AG09319 (cell line): ENCODE measurements around the gene SF3B3.
A peak's percentile ranks its signal among the peaks of the same experiment; 100 is the strongest.
"Not testable (repeated sequence)": the region's sequence is repeated elsewhere in the genome, so short reads cannot be mapped to it uniquely, and the experiment has no call there.

ENCODE experiments used
- DNase-seq: peaks from one replicate; pipeline ENCODE4 v3.0.0-alpha.2; 2010; ENCODE audit warnings: low read depth; ENCODE audit errors: extremely low read depth
- TF ChIP-seq, protein P1 (sequence below): IDR thresholded peaks from 2 replicates; pipeline ENCODE4 v1.5.1; 2011; ENCODE audit warnings: low read depth, mild to moderate bottlenecking, inconsistent platforms, low read length, moderate library complexity

Gene SF3B3

DNA sequence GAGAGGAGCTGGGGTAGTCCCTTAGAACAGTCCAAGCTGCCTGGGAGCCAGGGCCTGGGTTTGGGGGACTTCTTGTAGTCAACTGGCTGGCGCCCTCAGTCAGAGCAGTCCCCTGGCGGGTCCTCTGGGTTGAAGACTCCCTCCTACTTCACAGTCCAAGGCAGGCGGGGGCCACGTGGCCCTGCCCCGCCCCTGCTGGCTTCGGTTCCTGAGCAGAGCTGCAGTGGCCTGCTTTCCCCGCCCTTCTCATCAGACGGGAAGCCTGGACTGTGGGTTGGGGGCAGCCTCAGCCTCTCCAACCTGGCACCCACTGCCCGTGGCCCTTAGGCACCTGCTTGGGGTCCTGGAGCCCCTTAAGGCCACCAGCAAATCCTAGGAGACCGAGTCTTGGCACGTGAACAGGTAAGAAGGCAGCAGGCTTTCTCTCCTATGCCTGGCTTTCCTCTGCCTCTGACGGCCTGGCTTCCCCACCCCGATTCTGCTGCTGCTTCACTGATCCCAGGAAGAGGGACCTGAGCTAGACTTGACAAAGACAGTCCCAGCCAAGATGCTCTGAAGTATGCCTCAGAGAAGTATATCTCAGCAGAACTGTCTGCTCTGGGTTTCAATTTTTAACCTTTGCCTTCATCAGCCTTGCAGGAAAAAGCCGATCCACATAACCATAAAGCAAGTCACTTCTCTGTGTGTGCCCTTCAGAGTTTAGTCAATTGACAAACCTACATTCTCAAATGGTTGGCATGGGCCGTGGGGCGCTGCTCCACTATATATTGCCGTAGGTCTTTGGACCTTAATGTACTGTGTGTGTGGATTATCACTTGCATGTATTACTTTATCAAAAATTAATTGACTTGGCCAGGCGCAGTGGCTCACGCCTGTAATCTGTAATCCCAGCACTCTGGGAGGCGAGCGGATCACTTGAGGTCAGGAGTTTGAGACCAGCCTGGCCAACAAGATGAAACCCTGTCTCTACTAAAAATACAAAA is 56.3 kb downstream of the SF3B3 start:
- no peak for DNase-seq
- TF ChIP-seq, protein P1, sequence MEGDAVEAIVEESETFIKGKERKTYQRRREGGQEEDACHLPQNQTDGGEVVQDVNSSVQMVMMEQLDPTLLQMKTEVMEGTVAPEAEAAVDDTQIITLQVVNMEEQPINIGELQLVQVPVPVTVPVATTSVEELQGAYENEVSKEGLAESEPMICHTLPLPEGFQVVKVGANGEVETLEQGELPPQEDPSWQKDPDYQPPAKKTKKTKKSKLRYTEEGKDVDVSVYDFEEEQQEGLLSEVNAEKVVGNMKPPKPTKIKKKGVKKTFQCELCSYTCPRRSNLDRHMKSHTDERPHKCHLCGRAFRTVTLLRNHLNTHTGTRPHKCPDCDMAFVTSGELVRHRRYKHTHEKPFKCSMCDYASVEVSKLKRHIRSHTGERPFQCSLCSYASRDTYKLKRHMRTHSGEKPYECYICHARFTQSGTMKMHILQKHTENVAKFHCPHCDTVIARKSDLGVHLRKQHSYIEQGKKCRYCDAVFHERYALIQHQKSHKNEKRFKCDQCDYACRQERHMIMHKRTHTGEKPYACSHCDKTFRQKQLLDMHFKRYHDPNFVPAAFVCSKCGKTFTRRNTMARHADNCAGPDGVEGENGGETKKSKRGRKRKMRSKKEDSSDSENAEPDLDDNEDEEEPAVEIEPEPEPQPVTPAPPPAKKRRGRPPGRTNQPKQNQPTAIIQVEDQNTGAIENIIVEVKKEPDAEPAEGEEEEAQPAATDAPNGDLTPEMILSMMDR = no peak

DNA sequence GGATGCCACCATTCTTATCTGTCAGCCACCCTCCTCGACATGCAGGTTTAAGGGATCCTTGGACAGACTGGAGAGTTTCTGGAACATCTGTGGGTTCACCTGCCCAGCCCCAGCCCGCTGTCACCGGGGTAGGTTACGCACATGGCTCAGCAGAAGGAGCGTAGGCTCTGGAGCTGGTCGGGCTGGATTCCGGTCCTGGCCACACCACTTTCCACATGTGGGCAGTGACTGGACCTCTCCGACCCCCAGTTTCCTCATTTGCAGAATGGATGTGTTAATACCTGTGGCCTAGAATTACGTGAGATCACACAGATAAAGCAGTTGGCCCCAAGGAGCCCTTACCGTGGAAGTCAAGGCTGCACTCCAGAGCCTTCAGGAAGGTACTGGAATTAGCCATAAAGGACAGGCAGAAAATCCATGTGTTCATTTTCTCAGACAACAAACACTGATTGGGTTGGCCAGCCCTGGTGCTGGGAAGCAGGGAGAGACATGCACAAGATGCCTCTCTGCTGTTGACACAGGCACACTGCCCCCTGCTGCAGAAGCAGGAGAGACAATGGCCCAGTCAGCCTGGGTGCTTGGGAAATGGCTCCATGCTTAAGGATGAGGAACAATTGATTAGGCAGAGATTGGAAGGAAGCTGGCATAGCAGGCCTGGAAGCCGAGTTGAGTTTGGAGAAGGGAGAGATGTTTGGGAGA is 58.8 kb downstream of the SF3B3 start:
- TF ChIP-seq, protein P1 = no peak; the same call in 1 of the 2 replicates
- DNase-seq = no peak

DNA sequence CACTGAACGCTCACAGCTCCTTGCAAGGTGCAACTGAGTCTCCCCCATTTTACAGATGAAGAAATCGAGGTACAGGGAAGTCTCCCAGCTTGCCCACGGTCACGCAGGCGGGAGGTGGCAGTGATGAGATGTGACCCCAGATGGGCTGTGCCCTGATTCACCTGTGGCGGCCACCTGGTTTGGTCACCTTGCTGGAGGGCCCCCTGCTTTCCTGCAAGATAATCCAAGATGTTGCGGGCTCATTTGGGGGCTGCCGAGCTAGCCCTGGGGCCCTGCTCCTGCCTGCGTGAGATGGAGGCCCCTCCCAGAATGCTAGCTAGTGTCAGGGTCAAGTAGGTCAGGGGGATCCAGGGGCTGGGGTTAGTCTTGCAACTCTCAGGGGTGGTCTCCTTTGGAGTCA is 63.1 kb downstream of the SF3B3 start:
- TF ChIP-seq, protein P1 = no peak
- DNase-seq = no peak

DNA sequence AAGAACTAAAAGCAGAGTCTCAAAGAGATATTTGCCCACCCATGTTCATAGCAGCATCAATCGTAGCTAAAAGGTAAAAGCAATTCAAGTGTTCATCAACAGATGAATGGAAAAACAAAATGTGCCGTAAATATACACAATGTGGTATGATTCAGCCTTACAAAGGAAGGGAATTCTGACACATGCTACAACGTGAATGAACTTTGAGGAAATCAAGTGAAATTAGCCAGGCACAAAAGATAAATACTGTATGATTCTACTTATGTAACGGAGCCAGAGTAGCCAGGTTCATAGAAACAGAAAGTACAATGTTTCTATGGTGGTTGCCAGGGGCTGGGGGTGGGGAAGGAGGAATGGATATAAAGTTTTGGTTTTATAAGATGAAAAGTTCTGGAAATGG is 64.9 kb downstream of the SF3B3 start:
- DNase-seq = peak; percentile 25
- TF ChIP-seq, protein P1 = no peak

DNA sequence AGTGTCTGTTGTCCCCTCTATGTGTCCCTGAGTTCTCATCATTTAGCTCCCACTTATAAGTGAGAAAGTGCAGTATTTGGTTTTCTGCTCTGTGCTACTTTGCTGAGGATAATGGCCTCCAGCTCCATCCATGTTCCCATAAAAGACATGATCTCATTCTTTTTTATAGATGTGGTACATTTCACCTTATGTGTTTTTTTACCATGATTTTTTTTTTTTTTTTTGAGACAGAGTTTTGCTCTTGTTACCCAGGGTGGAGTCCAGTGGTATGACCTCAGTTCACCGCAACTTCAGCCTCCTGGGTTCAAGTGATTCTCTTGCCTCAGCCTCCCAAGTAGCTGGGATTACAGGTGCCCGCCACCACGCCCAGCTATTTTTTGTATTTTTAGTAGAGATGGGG is 65.8 kb downstream of the SF3B3 start:
- not testable (repeated sequence) for DNase-seq

DNA sequence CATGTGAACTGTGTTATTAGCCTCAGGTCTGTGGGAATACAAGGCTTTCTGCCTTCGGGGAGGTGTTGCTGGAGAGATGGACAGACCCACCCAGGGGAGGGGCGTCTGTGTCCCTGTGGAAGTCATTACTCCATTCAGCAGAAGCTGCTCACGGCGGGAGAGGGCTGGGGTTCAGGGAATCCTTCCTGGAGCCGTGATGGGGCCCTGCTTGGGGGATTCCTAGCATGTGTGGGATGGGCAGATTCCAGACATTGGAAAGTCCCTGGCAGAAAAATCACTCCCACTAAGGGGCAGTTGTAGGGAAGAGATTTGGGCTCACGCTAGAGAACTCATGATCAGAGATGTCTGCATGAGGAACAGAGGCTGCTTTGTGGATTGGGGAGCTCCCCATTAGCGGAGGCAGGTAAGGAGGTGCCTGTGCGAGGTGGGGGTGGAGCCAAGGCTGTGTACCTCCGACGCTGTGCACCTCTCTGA is 66.4 kb downstream of the SF3B3 start:
- TF ChIP-seq, protein P1 = no peak
- DNase-seq = peak; percentile 34

DNA sequence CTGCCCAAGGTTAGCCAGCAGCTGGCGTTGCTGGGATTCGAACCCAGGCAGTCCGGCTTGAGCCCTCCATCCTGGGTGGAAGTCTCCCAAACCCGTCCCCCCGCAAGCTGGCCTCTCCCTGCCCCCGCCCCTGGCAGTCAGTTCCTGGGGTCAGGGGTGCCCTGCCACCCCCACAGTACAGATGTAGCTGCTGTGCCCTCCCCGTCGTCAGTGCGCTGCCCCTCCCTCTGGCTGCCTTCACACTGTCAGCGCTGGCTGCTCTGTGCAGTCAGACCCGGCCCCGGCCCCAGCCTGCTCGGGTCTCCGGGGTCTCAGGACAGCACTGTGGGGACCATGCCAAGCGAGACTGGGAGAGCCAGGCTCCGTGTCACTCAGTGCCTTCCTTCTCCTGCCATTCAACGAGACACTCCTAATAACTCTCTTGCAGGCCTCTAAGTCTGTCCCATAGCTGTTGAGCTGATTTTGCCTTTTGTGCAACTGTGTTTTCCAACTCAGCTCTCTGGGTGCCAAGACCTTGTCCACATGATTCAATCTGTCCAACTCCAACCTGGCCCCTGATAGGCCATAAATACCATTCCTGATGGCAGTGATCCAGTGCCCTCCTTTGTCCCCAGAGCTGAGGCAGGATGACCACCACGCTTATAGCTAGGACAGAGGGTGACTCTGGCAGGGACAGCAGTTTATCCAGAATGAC is 67.3 kb downstream of the SF3B3 start:
- TF ChIP-seq, protein P1 = no peak
- no peak for DNase-seq
